AG10803 (cell line): ENCODE measurements around the gene SORL1.

ENCODE experiments used
- DNase-seq: peaks from one replicate; pipeline ENCODE4 v3.0.0; 2010; ENCODE audit warnings: low read depth
- H3K4me3 ChIP-seq: 2 replicates; pipeline ENCODE4 v1.5.1; 2011; ENCODE audit warnings: mild to moderate bottlenecking, low read length, control low read depth
- TF ChIP-seq, protein P1 (sequence below): conservative IDR thresholded peaks from 2 replicates; pipeline ENCODE4 v1.5.1; 2011; ENCODE audit warnings: mild to moderate bottlenecking, low read length, control low read depth, inconsistent platforms

Gene SORL1

DNA sequence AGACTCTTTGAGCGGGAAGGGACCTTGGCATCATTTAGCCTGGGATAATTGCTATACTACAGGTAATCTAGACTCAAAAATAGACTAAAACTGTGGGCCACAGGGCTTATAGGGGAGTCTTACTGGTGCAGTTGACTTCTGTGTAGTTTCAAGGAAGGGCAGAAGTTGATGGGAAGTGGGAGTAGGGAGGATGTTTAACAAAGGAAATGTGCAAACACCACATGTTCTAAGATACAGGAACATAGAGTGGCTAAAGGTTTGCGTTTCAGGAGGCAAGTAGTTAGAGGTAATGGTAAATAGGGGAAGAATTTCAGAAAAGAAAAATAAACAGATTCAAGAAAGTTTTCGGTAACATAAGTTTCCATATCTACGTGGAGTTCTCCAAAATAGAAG is 14.4 kb upstream of the SORL1 start:
- TF ChIP-seq, protein P1, sequence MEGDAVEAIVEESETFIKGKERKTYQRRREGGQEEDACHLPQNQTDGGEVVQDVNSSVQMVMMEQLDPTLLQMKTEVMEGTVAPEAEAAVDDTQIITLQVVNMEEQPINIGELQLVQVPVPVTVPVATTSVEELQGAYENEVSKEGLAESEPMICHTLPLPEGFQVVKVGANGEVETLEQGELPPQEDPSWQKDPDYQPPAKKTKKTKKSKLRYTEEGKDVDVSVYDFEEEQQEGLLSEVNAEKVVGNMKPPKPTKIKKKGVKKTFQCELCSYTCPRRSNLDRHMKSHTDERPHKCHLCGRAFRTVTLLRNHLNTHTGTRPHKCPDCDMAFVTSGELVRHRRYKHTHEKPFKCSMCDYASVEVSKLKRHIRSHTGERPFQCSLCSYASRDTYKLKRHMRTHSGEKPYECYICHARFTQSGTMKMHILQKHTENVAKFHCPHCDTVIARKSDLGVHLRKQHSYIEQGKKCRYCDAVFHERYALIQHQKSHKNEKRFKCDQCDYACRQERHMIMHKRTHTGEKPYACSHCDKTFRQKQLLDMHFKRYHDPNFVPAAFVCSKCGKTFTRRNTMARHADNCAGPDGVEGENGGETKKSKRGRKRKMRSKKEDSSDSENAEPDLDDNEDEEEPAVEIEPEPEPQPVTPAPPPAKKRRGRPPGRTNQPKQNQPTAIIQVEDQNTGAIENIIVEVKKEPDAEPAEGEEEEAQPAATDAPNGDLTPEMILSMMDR: no peak
- DNase-seq: no peak
- H3K4me3 ChIP-seq: no peak overlapping the region

DNA sequence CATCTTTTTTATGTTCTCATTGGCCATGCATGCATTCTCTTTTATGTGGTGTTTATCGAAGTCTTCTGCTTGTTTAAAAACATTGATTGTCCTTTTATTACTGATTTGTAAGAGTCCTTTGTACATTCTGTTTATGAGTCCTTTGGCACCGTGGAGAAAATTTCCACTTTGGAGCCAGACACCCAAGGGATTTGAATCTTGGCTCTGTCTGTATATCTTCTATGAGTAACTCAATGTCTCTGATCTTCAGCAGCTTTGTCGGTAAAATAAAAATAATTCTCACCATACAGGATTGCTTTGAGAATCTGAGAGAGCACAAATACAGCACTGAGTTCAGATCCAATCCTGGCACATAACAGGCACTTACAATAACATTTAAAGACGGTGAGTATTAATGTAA is 12.8 kb upstream of the SORL1 start:
- no peak overlapping the region for H3K4me3 ChIP-seq
- no peak for DNase-seq
- TF ChIP-seq, protein P1: no peak

DNA sequence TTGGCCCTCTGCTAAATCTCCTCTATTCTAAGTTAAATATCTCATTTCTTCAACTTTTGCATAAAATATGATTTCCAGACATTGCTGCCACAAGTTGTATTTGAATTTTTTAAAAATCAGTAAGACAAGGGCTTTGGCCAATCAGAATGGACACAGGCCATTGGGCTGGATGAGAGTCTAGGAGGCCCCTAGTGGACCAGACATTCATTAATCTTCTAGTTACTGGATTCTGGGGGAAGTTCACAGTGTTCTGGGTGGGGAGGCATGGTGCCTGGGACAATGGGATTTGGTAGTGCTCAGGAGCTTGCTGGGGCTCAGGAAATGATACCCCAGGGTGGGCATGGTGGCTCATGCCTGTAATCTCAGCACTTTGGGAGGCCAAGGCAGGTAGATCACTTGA is 12.4 kb upstream of the SORL1 start:
- no peak overlapping the region for H3K4me3 ChIP-seq
- DNase-seq: no peak
- TF ChIP-seq, protein P1: no peak

DNA sequence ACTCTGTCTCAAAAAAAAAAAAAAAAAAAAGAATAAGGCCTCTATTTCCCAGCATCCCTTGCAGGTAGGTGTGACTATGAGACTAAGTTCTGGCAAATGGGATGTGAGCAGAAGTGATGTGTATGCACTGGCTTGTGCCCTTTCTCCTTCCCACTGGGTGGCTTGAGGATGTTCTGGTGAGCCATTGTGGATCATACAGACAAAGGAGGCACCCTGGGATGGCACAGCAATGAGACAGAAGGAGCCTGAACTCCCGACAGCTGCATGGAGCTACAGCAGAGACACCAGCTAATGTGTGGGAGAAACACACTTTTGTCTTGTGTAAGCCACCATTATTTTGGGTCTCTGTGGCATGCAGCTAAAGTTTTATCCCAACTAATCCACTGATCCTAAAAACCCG is 10.6 kb upstream of the SORL1 start:
- DNase-seq: no peak
- TF ChIP-seq, protein P1: no peak
- no peak overlapping the region for H3K4me3 ChIP-seq

DNA sequence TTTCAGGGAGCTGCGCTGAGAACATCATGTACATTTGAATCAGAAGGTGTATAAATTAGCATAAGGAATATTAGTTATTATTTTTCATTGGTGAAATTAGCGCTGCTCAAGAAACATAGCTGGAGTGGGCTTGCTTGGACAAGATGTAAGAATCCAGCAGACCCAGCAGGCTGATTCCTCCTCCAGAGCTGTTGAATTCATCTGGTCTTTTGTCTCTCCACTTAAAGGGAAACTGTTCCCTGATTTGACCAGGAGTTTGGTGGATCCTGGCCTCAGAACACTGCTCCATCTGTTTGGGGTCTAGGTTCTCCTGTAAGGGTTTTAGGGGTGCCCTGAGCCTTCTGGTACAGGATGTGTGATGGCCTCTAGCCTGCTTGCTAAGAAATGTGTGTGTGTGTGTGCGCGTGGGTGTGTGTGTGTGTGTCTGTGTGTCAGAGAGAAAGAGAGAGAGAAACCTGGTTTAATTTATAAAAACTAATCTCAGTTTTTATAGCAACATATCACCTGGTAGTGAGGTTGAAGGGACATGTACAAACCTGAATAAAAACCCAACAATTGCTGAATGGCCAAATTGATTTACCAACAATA is 8.3 kb upstream of the SORL1 start:
- TF ChIP-seq, protein P1: no peak
- no peak for DNase-seq
- H3K4me3 ChIP-seq: no peak overlapping the region

DNA sequence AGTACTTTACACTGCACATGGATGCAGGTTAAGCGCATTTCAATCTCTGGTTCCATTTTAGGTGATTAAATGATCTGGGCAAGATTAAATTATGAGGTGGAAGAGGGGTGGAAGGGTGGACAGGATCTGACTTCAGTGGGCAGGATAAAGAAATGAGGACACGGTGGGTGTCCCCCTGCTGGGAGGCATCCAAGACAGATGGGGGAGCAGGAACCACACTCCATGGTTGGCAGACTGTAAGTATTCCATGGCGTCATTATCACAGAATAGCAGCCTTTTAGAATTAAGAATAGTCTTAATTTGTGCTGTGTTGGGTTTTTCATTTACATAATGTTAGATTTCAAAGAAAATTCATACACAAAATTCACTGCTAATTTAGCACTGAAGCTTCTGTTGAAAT is 7.6 kb upstream of the SORL1 start:
- TF ChIP-seq, protein P1: no peak
- no peak overlapping the region for H3K4me3 ChIP-seq
- no peak for DNase-seq

DNA sequence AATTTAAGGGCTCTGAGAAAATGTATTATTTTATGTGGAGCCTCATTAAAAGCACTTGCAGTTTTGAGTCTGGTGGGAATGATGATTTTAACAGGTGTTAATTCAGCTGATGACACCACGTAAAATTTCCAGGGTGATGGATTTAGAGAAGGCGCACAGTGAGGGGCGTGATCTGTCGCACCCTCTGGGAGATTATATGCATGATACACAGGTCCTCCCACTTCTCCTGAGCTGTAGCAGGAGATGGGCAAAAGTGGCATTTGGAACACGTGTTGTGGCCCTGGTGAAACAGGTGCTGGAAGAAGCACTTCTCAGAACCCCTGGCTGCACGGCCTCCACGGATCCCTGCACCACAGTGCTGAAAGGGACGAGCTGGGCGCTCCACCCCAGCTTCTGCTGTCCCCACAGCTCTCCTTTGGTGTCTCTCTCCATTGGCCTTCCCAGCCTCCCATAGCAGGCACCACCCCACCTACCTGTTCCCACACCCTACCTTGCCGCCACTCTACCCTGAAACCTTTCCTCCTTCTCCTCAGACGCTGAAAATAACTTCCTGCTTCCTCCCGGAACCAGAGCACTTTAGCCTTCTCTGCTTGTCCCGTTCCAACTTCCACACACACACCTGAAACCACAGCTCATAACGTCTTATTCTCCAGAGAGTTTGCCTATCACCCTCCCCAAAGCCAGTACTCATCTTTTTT is 6.9 kb upstream of the SORL1 start:
- no peak for DNase-seq
- H3K4me3 ChIP-seq: no peak overlapping the region
- TF ChIP-seq, protein P1: no peak
